HG03571 (cell line): ENCODE measurements around the gene LGI4.

Experiments used
- ATAC-seq: cut with Tn5 transposase; IDR thresholded peaks from one replicate; pipeline ENCODE4 v1.9.1; 2021; ENCODE audit not compliant: unreplicated experiment

LGI4 gene

GRCh38 chr19:35134601-35135242 lies at the start of gene LGI4:
Gene LGI4 (minus strand): TSS chr19:35135059. CDS start chr19:35134680, 379 bp downstream.
- no peak for ATAC-seq

- ATAC-seq, result no peak
Observed at GRCh38 chr19:35184267-35184666, 49.4 kb upstream of the LGI4 start.

GRCh38 chr19:35181387-35181786 lies 46.5 kb upstream of the LGI4 start:
- ATAC-seq, result no peak

GRCh38 chr19:35179830-35180229 lies 45.0 kb upstream of the LGI4 start:
- ATAC-seq, result no peak

GRCh38 chr19:35178701-35179100 lies 43.8 kb upstream of the LGI4 start:
- ATAC-seq, result no peak

GRCh38 chr19:35177377-35178274 lies 42.8 kb upstream of the LGI4 start:
- no peak for ATAC-seq

- ATAC-seq, result no peak
Observed at GRCh38 chr19:35176181-35176570, 41.3 kb upstream of the LGI4 start.

- no peak for ATAC-seq
Observed at GRCh38 chr19:35174226-35174625, 39.4 kb upstream of the LGI4 start.

- no peak for ATAC-seq
Observed at GRCh38 chr19:35171730-35172129, 36.9 kb upstream of the LGI4 start.

GRCh38 chr19:35170359-35171061 lies 35.7 kb upstream of the LGI4 start:
- no peak for ATAC-seq

- no peak for ATAC-seq
Observed at GRCh38 chr19:35169221-35169995, 34.5 kb upstream of the LGI4 start.

GRCh38 chr19:35168196-35168595 lies 33.3 kb upstream of the LGI4 start:
- no peak for ATAC-seq

- no peak for ATAC-seq
Observed at GRCh38 chr19:35167251-35168119, 32.6 kb upstream of the LGI4 start.

- ATAC-seq, result no peak
Observed at GRCh38 chr19:35166100-35167063, 31.5 kb upstream of the LGI4 start.

GRCh38 chr19:35165200-35166058 lies 30.6 kb upstream of the LGI4 start:
- ATAC-seq, result no peak

- ATAC-seq, result no peak
Observed at GRCh38 chr19:35164418-35164817, 29.6 kb upstream of the LGI4 start.

- no peak for ATAC-seq
Observed at GRCh38 chr19:35162471-35163326, 27.8 kb upstream of the LGI4 start.
